ENCODE results near the gene SYNE2.

The SYNE2 gene

DNA sequence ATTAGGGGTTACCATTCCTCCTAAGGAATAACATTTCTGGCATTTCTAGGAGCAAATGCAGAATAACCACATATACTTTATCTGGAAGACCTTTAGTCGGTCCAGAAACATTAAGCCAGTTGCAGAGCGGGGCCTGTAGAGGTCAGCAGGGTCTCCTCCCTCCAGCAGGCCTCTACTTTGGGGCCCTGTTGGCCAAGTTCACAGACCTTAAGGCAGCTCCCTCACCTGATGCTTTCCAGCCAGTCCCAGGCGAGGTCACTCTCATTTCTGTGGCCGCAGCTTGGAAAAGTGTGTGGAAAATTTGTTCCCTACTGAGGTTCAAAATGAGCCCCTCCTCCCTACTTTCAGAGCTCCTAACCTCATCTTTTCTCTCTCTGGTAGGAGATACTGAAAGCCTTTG is 367.3 kb downstream of the SYNE2 start:
- DNase-seq (ENCODE audit: low read depth), result no peak
- TF ChIP-seq, protein P1, sequence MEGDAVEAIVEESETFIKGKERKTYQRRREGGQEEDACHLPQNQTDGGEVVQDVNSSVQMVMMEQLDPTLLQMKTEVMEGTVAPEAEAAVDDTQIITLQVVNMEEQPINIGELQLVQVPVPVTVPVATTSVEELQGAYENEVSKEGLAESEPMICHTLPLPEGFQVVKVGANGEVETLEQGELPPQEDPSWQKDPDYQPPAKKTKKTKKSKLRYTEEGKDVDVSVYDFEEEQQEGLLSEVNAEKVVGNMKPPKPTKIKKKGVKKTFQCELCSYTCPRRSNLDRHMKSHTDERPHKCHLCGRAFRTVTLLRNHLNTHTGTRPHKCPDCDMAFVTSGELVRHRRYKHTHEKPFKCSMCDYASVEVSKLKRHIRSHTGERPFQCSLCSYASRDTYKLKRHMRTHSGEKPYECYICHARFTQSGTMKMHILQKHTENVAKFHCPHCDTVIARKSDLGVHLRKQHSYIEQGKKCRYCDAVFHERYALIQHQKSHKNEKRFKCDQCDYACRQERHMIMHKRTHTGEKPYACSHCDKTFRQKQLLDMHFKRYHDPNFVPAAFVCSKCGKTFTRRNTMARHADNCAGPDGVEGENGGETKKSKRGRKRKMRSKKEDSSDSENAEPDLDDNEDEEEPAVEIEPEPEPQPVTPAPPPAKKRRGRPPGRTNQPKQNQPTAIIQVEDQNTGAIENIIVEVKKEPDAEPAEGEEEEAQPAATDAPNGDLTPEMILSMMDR (IDR thresholded peaks at IDR 0.05; ENCODE audit: insufficient read depth, low read depth, low read length, missing control alignments), result no peak

DNA sequence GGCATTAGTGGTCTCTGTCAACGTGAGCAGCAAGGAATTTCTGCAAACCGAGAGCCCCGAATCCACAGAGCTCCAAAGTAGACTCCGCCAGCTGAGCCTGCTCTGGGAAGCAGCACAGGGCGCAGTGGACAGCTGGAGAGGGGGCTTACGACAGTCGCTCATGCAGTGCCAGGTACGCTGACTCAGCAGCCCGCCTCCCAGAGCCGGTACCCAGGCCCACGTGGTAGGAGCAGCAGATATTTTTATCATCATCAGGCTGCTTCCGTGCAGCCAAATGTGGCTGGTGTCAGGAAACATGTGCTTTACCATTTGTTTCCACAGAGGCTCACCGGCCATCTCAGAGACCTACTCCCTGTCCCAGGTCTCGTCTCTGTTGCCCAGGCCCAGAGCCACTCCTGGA is 367.7 kb downstream of the SYNE2 start:
- no peak for DNase-seq (ENCODE audit: low read depth)
- H3K4me3 ChIP-seq (ENCODE audit: low read depth, low read length), result no peak overlapping the region
- TF ChIP-seq, protein P1 (IDR thresholded peaks at IDR 0.05; ENCODE audit: insufficient read depth, low read depth, low read length, missing control alignments), result no peak

More for the DNA sequence above, 367.3 kb downstream of the SYNE2 start:
- H3K4me3 ChIP-seq (ENCODE audit: low read depth, low read length), result no peak overlapping the region

DNA sequence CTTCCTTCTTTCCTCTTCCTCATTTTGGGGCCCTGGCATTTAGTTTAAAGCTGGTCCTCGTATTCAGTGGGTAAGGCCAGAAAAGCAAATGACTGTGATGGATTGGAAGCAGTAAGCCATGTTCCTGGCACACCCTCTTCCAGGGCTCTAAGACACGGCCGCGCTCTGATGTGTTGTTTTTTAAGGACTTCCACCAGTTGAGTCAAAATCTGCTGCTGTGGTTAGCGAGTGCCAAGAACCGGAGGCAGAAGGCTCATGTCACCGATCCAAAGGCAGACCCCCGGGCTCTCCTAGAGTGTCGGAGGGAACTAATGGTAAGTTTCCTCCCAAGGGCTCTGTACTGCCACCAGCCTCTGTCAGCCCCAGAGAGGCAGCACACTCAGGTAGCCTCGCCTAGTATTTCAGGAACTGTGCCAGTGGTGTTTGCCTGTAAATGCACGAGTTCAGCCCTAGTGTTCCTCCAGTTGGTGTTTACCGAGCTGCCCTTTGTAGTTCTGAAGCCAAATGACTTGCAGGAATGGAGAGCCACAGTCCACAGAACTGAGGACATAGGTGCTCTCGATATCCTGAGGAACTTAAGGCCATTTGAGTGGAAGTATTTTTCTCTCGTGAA is 368.7 kb downstream of the SYNE2 start:
- H3K4me3 ChIP-seq (ENCODE audit: low read depth, low read length), result no peak overlapping the region
- no peak for DNase-seq (ENCODE audit: low read depth)

DNA sequence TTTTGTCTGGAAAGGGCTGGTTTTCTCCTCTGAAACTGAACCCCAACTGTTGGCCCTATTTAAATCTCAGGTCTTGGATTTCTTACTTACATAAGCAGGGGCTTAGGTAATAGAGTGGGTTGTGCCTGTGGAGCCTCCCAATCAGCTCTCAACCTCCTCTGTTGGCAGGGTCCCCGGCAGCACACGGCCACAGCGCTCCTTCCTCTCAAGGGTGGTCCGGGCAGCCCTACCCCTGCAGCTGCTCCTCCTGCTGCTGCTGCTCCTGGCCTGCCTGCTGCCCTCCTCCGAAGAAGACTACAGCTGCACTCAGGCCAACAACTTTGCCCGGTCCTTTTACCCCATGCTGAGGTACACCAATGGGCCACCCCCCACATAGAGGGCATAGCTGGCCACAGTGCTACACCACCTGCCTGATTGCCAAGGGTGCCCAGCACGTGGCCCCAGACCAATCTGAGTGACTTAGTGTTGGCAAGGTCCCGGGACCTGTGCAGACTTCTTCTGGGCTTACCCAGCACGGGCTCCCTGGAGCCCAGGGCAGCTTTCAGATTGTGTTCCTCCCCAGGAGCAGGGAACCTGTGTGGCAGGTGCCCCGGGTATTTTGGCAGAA is 372.4 kb downstream of the SYNE2 start:
- no peak overlapping the region for H3K4me3 ChIP-seq (ENCODE audit: low read depth, low read length)
- TF ChIP-seq, protein P1 (IDR thresholded peaks at IDR 0.05; ENCODE audit: insufficient read depth, low read depth, low read length, missing control alignments), result no peak
- no peak for DNase-seq (ENCODE audit: low read depth)

More for the DNA sequence above, 368.7 kb downstream of the SYNE2 start:
- TF ChIP-seq, protein P1 (IDR thresholded peaks at IDR 0.05; ENCODE audit: insufficient read depth, low read depth, low read length, missing control alignments), result no peak

DNA sequence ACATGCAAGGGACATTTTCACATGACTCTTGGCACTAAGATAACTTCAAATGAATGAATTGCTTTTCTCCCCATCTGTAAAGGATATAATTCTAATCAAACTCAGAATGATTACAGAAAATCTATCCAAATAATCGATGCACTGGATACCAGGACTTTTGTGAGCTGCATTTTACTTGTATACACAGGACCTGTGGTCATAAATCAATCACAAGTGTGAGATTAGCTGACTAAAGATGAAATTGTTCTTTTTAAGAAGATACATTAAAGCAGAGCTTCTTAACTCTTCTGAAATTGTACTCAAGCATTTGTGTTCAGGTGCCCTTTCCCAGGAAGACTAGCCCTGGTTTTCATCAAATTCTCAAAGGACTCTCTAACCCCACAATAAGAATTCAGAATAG is 375.1 kb downstream of the SYNE2 start:
- TF ChIP-seq, protein P1 (IDR thresholded peaks at IDR 0.05; ENCODE audit: insufficient read depth, low read depth, low read length, missing control alignments), result no peak
- no peak for DNase-seq (ENCODE audit: low read depth)
- no peak overlapping the region for H3K4me3 ChIP-seq (ENCODE audit: low read depth, low read length)

DNA sequence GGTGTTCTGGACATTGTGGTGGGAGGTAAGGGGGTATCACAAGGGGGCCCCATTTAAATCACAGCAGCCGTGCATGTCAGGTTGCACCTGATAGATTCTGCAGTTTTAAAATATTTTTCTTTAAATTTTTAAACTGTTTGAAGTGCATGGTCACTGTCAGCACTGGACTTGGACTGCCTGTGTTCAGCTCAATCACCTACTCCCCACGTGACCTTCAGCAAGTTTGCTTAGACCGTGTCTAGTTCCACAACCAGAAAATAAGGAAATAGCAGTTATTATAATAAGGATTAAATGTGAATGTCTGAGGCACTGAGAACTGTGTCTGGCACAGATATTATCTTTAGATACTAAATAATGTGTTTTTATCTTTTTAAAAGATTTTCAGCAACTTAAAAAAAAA is 376.7 kb downstream of the SYNE2 start:
- DNase-seq (ENCODE audit: low read depth), result no peak
- TF ChIP-seq, protein P1 (IDR thresholded peaks at IDR 0.05; ENCODE audit: insufficient read depth, low read depth, low read length, missing control alignments), result no peak
- H3K4me3 ChIP-seq (ENCODE audit: low read depth, low read length), result no peak overlapping the region

Measured in GM12865 (cell line).